GM18498 (cell line): ENCODE data around the gene POP5.

Source experiments
- ATAC-seq: cut with Tn5 transposase; IDR thresholded peaks from one replicate; pipeline ENCODE4 v1.9.1; 2021; ENCODE audit warnings: mild to moderate bottlenecking, moderate library complexity; ENCODE audit not compliant: unreplicated experiment

Gene POP5

GRCh38 chr12:120590741-120591407, 9.7 kb upstream of the POP5 start:
- ATAC-seq: no peak

- no peak for ATAC-seq
These were observed 8.0 kb upstream of the POP5 start for GRCh38 chr12:120588948-120589930.

GRCh38 chr12:120588371-120588770, 7.2 kb upstream of the POP5 start:
- no peak for ATAC-seq

- no peak for ATAC-seq
These were observed 5.7 kb upstream of the POP5 start for GRCh38 chr12:120586860-120587259.

- no peak for ATAC-seq
These were observed 5.0 kb upstream of the POP5 start for GRCh38 chr12:120586206-120586605.

- ATAC-seq: no peak
These were observed 3.3 kb upstream of the POP5 start for GRCh38 chr12:120584343-120585149.

- no peak for ATAC-seq
These were observed 2.4 kb upstream of the POP5 start for GRCh38 chr12:120583478-120584030.

- no peak for ATAC-seq
These were observed 796 bp upstream of the POP5 start for GRCh38 chr12:120581998-120582397.

GRCh38 chr12:120579179-120579578, 2.0 kb downstream of the POP5 start:
- no peak for ATAC-seq

GRCh38 chr12:120574106-120574505, 7.1 kb downstream of the POP5 start:
- no peak for ATAC-seq

- ATAC-seq: no peak
These were observed 7.6 kb downstream of the POP5 start for GRCh38 chr12:120573560-120573959.

GRCh38 chr12:120571299-120571698, 9.9 kb downstream of the POP5 start:
- no peak for ATAC-seq

- ATAC-seq: no peak
These were observed 17.7 kb downstream of the POP5 start for GRCh38 chr12:120563495-120563894.

GRCh38 chr12:120562906-120563305, 18.3 kb downstream of the POP5 start:
- no peak for ATAC-seq

- ATAC-seq: no peak
These were observed 23.6 kb downstream of the POP5 start for GRCh38 chr12:120557589-120557988.

GRCh38 chr12:120554678-120555077, 26.5 kb downstream of the POP5 start:
- ATAC-seq: no peak

GRCh38 chr12:120546050-120546386, 35.2 kb downstream of the POP5 start:
- no peak for ATAC-seq

- no peak for ATAC-seq
These were observed 36.5 kb downstream of the POP5 start for GRCh38 chr12:120544691-120545090.

GRCh38 chr12:120542166-120542565, 39.0 kb downstream of the POP5 start:
- ATAC-seq: no peak

GRCh38 chr12:120540445-120540844, 40.8 kb downstream of the POP5 start:
- no peak for ATAC-seq

- no peak for ATAC-seq
These were observed 41.9 kb downstream of the POP5 start for GRCh38 chr12:120539303-120539702.
